H1 (cell line): ENCODE measurements around the gene SERPINB12.

Source experiments
- CEBPB ChIP-seq: IDR thresholded peaks from 2 replicates; pipeline ENCODE4 v1.6.1; 2012; ENCODE audit warnings: low read depth, low read length
- CREB1 ChIP-seq: IDR thresholded peaks from 2 replicates; pipeline ENCODE4 v1.6.1; 2012; ENCODE audit warnings: inconsistent platforms
- EZH2 ChIP-seq: fragments of 200-600 bp; sonication (generic); IDR thresholded peaks from 2 replicates; pipeline ENCODE4 v1.7.1; 2012; ENCODE audit warnings: low read depth, mild to moderate bottlenecking, moderate library complexity, low read length, inconsistent platforms; ENCODE audit not compliant: severe bottlenecking
- HDAC6 ChIP-seq: IDR thresholded peaks from one replicate; pipeline ENCODE4 v1.7.1; 2012; ENCODE audit warnings: low read depth, mild to moderate bottlenecking, inconsistent platforms, low read length, moderate library complexity
- MAFK ChIP-seq: IDR thresholded peaks from 2 replicates; pipeline ENCODE4 v1.6.1; 2012; ENCODE audit warnings: low read depth, mild to moderate bottlenecking, improper control_type of control experiment, low read length
- POLR2A ChIP-seq, 2 experiments: IDR thresholded peaks; 1 replicate in 1 of 2; 2 replicates in 1 of 2; pipeline ENCODE4 v1.6.1; 2011; ENCODE audit warnings: low read depth in 2 of 2, low read length in 2 of 2, mild to moderate bottlenecking in 2 of 2; ENCODE audit errors: control extremely low read depth in 1 of 2
- RAD21 ChIP-seq, 2 experiments: IDR thresholded peaks in 1 of 2; conservative IDR thresholded peaks in 1 of 2; 2 replicates each; pipeline ENCODE4 v1.6.1; 2011; ENCODE audit warnings: low read depth in 2 of 2, low read length in 2 of 2, improper control_type of control experiment in 1 of 2, inconsistent platforms in 1 of 2, mild to moderate bottlenecking in 1 of 2, moderate library complexity in 1 of 2
- RBBP5 ChIP-seq: IDR thresholded peaks from 2 replicates; pipeline ENCODE4 v1.7.1; 2012; ENCODE audit warnings: low read depth, mild to moderate bottlenecking, inconsistent platforms, low read length, moderate library complexity, borderline replicate concordance
- SIN3A ChIP-seq, 2 experiments: IDR thresholded peaks in 1 of 2; conservative IDR thresholded peaks in 1 of 2; 2 replicates each; pipeline ENCODE4 v1.6.1; 2011 to 2012; ENCODE audit warnings: low read length in 2 of 2, improper control_type of control experiment in 1 of 2, low read depth in 1 of 2, mild to moderate bottlenecking in 1 of 2
- TF ChIP-seq, protein P1 (sequence below): IDR thresholded peaks from 2 replicates; pipeline ENCODE4 v1.6.1; 2012; ENCODE audit warnings: inconsistent platforms
- TF ChIP-seq, protein P2 (sequence below), 3 experiments: IDR thresholded peaks; 1 replicate in 2 of 3; 2 replicates in 1 of 3; pipeline versions ENCODE4 v1.5.1 to v1.6.1; 2011; ENCODE audit warnings: low read length in 3 of 3, mild to moderate bottlenecking in 3 of 3, inconsistent platforms in 2 of 3, low read depth in 1 of 3, moderate library complexity in 1 of 3; ENCODE audit not compliant: insufficient read depth in 1 of 3; ENCODE audit errors: control extremely low read depth in 1 of 3

- TF ChIP-seq, protein P1, sequence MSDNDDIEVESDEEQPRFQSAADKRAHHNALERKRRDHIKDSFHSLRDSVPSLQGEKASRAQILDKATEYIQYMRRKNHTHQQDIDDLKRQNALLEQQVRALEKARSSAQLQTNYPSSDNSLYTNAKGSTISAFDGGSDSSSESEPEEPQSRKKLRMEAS: no peak
- TF ChIP-seq CEBPB (no peak), EZH2 (no peak), POLR2A (IDR thresholded peaks at IDR 0.05; ENCODE audit: control extremely low read depth in 1 of 2, low read depth in 2 of 2, low read length in 2 of 2) (no peak), RAD21 (IDR thresholded peaks at IDR 0.05 in 1 of 2, conservative IDR thresholded peaks at IDR 0.05 in 1 of 2; ENCODE audit: low read depth in 2 of 2, low read length in 2 of 2) (no peak), MAFK (no peak), SIN3A (conservative IDR thresholded peaks at IDR 0.05 in 1 of 2, IDR thresholded peaks at IDR 0.05 in 1 of 2; ENCODE audit: low read depth in 1 of 2, low read length in 2 of 2) (no peak), HDAC6 (no peak), RBBP5 (no peak), CREB1 (no peak)
- TF ChIP-seq, protein P2, sequence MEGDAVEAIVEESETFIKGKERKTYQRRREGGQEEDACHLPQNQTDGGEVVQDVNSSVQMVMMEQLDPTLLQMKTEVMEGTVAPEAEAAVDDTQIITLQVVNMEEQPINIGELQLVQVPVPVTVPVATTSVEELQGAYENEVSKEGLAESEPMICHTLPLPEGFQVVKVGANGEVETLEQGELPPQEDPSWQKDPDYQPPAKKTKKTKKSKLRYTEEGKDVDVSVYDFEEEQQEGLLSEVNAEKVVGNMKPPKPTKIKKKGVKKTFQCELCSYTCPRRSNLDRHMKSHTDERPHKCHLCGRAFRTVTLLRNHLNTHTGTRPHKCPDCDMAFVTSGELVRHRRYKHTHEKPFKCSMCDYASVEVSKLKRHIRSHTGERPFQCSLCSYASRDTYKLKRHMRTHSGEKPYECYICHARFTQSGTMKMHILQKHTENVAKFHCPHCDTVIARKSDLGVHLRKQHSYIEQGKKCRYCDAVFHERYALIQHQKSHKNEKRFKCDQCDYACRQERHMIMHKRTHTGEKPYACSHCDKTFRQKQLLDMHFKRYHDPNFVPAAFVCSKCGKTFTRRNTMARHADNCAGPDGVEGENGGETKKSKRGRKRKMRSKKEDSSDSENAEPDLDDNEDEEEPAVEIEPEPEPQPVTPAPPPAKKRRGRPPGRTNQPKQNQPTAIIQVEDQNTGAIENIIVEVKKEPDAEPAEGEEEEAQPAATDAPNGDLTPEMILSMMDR (IDR thresholded peaks at IDR 0.05; ENCODE audit: control extremely low read depth in 1 of 3, insufficient read depth in 1 of 3, low read depth in 1 of 3, low read length in 3 of 3): no peak
These were observed 49.6 kb downstream of the SERPINB12 start for GRCh38 chr18:63591725-63592124.
